Measurements from ENCODE around the gene ZNF385B. TPM values are rescaled to one million over a fixed set of nuclear protein-coding genes. Genes with fewer than 3 reads are reported as not detected.

Gene ZNF385B
- polyA plus RNA-seq, 1 donor (not counting 4 experiments of a cell fraction or from before 2014, with no cell fraction given), result 0.17 TPM

GRCh38 chr2:179837408-179837807, 24.0 kb downstream of the ZNF385B start:
- H3K4me2 ChIP-seq (ENCODE audit: control insufficient read depth, extremely low read depth, insufficient read depth, low read depth, low read length), result no peak overlapping the region

DNA sequence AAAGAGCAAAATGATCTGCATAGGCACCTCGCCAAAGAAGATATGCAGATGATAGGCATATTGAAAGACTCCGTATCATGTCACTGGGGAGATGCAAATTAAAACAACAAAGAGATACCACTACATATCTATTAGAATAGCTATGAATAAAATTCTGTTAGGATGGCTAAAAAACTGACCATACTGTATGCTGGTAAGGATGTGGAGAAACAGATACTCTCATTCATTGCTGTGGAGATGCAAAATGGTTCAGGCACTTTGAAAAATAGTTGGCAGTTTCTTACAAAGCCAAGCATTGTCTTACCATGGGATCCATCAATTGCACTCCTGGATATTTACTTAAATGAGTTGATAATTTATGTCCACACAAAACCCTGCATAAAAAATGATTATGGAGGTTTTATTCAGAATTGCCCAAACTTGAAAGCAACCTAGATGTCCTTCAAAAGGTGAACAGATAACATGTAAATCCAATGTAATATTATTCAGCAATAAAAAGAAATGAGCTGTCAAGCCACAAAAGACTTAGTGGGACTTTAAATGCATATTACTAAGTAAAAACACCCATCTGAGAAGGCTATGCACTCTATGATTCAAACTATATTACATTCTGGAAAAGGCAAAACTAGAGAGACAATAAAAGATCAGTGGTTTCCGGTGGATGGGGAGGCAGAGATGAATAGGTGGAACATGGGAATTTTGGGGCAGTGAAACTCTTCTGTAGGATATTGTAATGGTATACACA, 31.2 kb downstream of the ZNF385B start:
- no peaks in the 10 kb centered on the region for H3K27me3 ChIP-seq (ENCODE audit: control insufficient read depth, extremely low read depth, insufficient read depth, low read length)
- H2AFZ ChIP-seq (ENCODE audit: control insufficient read depth, low read length), result no peak overlapping the region
- no peak overlapping the region for H3K9ac ChIP-seq (ENCODE audit: control insufficient read depth, extremely low read depth, insufficient read depth, low read length)
- H3K4me3 ChIP-seq (ENCODE audit: control insufficient read depth in 2 of 3, extremely low read depth in 1 of 3, insufficient read depth in 2 of 3, low read depth in 1 of 3, low read length in 3 of 3), result no peak overlapping the region
- DNase-seq (ENCODE audit: low read depth, low spot score) (no peak), FAIRE-seq (no peak)
- no peaks in the 10 kb centered on the region for H3K9me1 ChIP-seq (ENCODE audit: control insufficient read depth, extremely low read depth, insufficient read depth, low read length)
- H3K79me2 ChIP-seq (ENCODE audit: control insufficient read depth, insufficient read depth, low read length), result no peaks in the 10 kb centered on the region
- no peak overlapping the region for H3K4me2 ChIP-seq (ENCODE audit: control insufficient read depth, extremely low read depth, insufficient read depth, low read depth, low read length)
- no peaks in the 10 kb centered on the region for H4K20me1 ChIP-seq (ENCODE audit: control insufficient read depth, extremely low read depth, insufficient read depth, low read length)
- no peaks in the 10 kb centered on the region for H3K36me3 ChIP-seq (ENCODE audit: control insufficient read depth in 2 of 2, extremely low read depth in 1 of 2, insufficient read depth in 2 of 2, low read length in 2 of 2)
- no peak overlapping the region for H3K27ac ChIP-seq (ENCODE audit: control insufficient read depth, insufficient read depth, low read length)
- dilution Hi-C loops (cut with MboI; ENCODE audit: extremely low pct_ligation_motif_present, low sequenced_read_pairs), result no loop called here
- no peaks in the 10 kb centered on the region for H3K9me3 ChIP-seq (ENCODE audit: control insufficient read depth, low read depth, low read length)
- no peak for TF ChIP-seq EZH2 (IDR thresholded peaks at IDR 0.05; ENCODE audit: low read length)
- TF ChIP-seq, protein P1, sequence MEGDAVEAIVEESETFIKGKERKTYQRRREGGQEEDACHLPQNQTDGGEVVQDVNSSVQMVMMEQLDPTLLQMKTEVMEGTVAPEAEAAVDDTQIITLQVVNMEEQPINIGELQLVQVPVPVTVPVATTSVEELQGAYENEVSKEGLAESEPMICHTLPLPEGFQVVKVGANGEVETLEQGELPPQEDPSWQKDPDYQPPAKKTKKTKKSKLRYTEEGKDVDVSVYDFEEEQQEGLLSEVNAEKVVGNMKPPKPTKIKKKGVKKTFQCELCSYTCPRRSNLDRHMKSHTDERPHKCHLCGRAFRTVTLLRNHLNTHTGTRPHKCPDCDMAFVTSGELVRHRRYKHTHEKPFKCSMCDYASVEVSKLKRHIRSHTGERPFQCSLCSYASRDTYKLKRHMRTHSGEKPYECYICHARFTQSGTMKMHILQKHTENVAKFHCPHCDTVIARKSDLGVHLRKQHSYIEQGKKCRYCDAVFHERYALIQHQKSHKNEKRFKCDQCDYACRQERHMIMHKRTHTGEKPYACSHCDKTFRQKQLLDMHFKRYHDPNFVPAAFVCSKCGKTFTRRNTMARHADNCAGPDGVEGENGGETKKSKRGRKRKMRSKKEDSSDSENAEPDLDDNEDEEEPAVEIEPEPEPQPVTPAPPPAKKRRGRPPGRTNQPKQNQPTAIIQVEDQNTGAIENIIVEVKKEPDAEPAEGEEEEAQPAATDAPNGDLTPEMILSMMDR (optimal IDR thresholded peaks at IDR 0.05 in 1 of 3, IDR thresholded peaks at IDR 0.05 in 1 of 3, conservative IDR thresholded peaks at IDR 0.05 in 1 of 3; ENCODE audit: extremely low read depth in 1 of 3, insufficient read depth in 2 of 3, low read length in 3 of 3), result no peak
- H3K4me1 ChIP-seq (ENCODE audit: control insufficient read depth, extremely low read depth, insufficient read depth, low read length), result no peaks in the 10 kb centered on the region

More at GRCh38 chr2:179837408-179837807, 24.0 kb downstream of the ZNF385B start:
- no peak overlapping the region for H3K27ac ChIP-seq (ENCODE audit: control insufficient read depth, insufficient read depth, low read length)
- dilution Hi-C loops (cut with MboI; ENCODE audit: extremely low pct_ligation_motif_present, low sequenced_read_pairs), result no loop called here
- DNase-seq (ENCODE audit: low read depth, low spot score), result no peak
- H3K79me2 ChIP-seq (ENCODE audit: control insufficient read depth, insufficient read depth, low read length), result no peaks in the 10 kb centered on the region
- H3K4me3 ChIP-seq (ENCODE audit: control insufficient read depth in 2 of 3, extremely low read depth in 1 of 3, insufficient read depth in 2 of 3, low read depth in 1 of 3, low read length in 3 of 3), result no peak overlapping the region
- FAIRE-seq, result no peak
- no peaks in the 10 kb centered on the region for H3K4me1 ChIP-seq (ENCODE audit: control insufficient read depth, extremely low read depth, insufficient read depth, low read length)
- no peaks in the 10 kb centered on the region for H3K36me3 ChIP-seq (ENCODE audit: control insufficient read depth in 2 of 2, extremely low read depth in 1 of 2, insufficient read depth in 2 of 2, low read length in 2 of 2)
- no peak for TF ChIP-seq EZH2 (IDR thresholded peaks at IDR 0.05; ENCODE audit: low read length)
- TF ChIP-seq, protein P1 (optimal IDR thresholded peaks at IDR 0.05 in 1 of 3, IDR thresholded peaks at IDR 0.05 in 1 of 3, conservative IDR thresholded peaks at IDR 0.05 in 1 of 3; ENCODE audit: extremely low read depth in 1 of 3, insufficient read depth in 2 of 3, low read length in 3 of 3), result no peak
- no peaks in the 10 kb centered on the region for H3K9me3 ChIP-seq (ENCODE audit: control insufficient read depth, low read depth, low read length)
- no peak overlapping the region for H2AFZ ChIP-seq (ENCODE audit: control insufficient read depth, low read length)
- H3K27me3 ChIP-seq (ENCODE audit: control insufficient read depth, extremely low read depth, insufficient read depth, low read length), result no peaks in the 10 kb centered on the region
- no peak overlapping the region for H3K9ac ChIP-seq (ENCODE audit: control insufficient read depth, extremely low read depth, insufficient read depth, low read length)
- H3K9me1 ChIP-seq (ENCODE audit: control insufficient read depth, extremely low read depth, insufficient read depth, low read length), result no peaks in the 10 kb centered on the region
- H4K20me1 ChIP-seq (ENCODE audit: control insufficient read depth, extremely low read depth, insufficient read depth, low read length), result no peaks in the 10 kb centered on the region
